CD4-positive, alpha-beta T cell treated with Interleukin-10 for 1 hour (primary cell): ENCODE measurements around the gene ZDBF2.
"Not testable (repeated sequence)": the region's sequence is repeated elsewhere in the genome, so short reads cannot be mapped to it uniquely, and the experiment has no call there.

Experiments used
- DNase-seq: peaks from one replicate; pipeline ENCODE4 v3.0.0-alpha.2; 2020

The ZDBF2 gene

GRCh38 chr2:206336861-206337260, 62.4 kb downstream of the ZDBF2 start:
- DNase-seq: no peak

GRCh38 chr2:206337956-206338355, 63.5 kb downstream of the ZDBF2 start:
- no peak for DNase-seq

DNA sequence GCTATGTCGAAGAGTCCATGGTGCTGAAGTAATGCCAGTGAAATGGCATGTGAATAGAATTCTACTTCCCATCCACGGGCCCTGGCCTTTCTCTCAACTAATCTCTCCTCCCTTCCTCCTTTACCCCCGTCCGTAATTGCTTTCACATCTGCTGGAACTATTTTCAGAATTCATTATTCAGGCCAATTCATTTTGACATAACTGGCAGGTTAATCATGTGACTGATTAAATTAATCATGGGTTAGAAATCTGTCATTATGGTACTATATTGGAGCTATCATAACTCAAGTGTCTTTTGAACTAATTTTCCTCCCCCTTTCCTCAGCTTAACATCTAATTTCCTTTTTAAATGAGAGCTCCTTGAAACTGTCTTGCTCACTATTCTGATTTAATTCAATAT, 66.9 kb downstream of the ZDBF2 start:
- DNase-seq: no peak

GRCh38 chr2:206343144-206343543, 68.7 kb downstream of the ZDBF2 start:
- DNase-seq: no peak

DNA sequence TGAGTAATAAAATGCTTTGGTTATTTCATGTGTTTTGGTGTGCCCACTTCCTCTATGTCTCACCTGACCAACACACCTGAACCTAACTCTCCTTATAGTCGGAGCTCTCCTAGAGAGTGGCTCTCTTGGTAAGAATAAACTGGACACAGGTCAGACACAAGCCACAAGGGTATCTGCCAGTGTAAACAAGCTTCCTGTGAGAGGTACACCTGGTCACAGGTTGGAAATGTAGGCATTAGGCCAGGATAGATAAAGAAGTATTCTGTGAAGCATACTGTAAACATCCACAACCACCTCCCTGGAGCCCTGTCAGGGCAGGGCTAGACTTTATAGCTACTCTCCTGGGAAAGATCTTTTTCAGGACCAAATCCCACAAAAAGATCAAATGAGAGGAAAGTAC, 69.4 kb downstream of the ZDBF2 start:
- DNase-seq: no peak

DNA sequence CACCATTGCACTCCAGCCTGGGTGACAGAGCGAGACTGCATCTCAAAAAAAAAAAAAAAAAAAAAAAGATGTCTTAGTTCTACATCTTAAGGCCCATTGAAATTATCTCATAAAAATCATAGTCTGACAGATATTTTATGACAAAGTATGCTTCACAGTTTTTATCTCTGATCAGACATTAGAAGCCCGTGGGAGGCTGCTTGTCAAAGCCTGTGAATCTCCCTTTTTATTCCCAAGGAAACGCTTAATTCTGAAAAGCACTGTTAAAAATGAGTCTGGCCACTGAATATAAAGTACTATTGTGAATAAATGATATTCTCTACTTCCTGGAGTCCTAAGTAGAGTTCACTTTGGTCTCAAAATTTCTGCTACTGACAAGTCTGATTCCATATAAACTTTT, 71.1 kb downstream of the ZDBF2 start:
- no peak for DNase-seq

DNA sequence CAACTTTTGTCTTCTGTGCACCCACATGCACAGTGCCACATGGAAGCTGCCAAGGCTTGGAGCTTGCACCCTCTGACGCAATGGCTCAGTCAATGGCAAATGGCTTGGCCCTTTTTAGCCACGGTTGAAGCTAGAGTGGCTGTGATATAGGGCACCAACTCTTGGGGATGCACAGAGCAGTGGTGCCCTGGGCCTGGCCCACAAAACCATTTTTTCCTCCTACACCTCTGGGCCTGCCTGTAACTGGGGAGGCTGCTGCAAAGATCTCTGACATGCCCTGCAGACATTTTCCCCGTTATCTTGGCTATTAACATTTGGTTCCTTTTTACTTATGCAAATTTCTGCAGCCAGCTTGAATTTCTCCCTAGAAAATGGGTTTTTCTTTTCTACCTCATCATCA, 74.9 kb downstream of the ZDBF2 start:
- DNase-seq: no peak

- DNase-seq: no peak
These were observed 78.1 kb downstream of the ZDBF2 start for GRCh38 chr2:206352571-206352970.

- no peak for DNase-seq
These were observed 79.2 kb downstream of the ZDBF2 start for GRCh38 chr2:206353685-206354084.

DNA sequence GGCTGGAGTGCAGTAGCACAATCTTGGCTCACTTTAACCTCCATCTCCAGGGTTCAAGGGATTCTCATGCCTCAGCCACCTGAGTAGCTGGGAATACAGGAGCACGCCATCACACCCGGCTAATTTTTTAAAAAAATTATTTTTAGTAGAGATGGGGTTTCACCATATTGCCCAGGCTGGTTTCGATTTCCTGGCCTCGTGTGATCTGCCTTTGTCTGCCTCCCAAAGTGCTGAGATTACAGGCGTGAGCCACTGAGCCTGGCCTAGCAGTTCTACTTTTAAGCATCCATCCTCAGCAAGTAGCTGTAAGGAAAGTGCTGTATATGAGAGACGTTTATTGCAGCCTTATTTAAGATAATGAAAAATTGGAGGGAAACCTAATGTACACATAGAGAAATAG, 79.7 kb downstream of the ZDBF2 start:
- no peak for DNase-seq

GRCh38 chr2:206356840-206357239, 82.4 kb downstream of the ZDBF2 start:
- not testable (repeated sequence) for DNase-seq

DNA sequence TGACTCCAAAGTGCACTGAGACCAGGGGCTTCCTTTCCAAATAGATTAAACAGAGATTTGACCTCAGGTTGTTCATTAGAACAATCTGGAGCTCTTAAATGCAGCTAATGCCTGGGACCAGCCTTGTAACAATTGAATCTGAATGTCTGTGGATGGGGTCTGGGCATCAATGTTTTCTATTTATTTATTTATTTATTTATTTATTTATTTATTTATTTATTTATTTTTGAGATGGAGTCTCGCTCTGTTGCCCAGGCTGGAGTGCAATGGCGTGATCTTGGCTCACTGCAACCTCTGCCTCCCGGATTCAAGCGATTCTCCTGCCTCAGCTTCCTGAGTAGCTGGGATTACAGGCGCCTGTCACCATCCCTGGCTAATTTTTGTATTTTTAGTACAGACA, 86.4 kb downstream of the ZDBF2 start:
- not testable (repeated sequence) for DNase-seq

- no peak for DNase-seq
These were observed 87.1 kb downstream of the ZDBF2 start for GRCh38 chr2:206361407-206362045.
